Sigmoid colon (tissue), 4 donors: ENCODE data around the gene PLA2G15.

ENCODE experiments used
- CTCF ChIP-seq, 4 experiments: fragments of 450-650 bp in 3 of 4; fragments of 200-600 bp in 1 of 4; IDR thresholded peaks; one replicate each; pipeline ENCODE4 v1.5.1; 2016 to 2019; ENCODE audit warnings: antibody characterized with exemption in 4 of 4, mild to moderate bottlenecking in 3 of 4, moderate library complexity in 2 of 4
- POLR2A ChIP-seq, 2 donors: fragments of 450-650 bp; IDR thresholded peaks; one replicate each; pipeline ENCODE4 v1.6.1; 2016; ENCODE audit warnings: antibody characterized with exemption in 2 of 2, mild to moderate bottlenecking in 2 of 2, moderate library complexity in 2 of 2
- POLR2AphosphoS5 ChIP-seq, 4 donors: sonication (generic); formaldehyde crosslinking; IDR thresholded peaks; one replicate each; pipeline ENCODE4 v1.6.1; 2017; ENCODE audit warnings: antibody characterized with exemption in 4 of 4

DNA sequence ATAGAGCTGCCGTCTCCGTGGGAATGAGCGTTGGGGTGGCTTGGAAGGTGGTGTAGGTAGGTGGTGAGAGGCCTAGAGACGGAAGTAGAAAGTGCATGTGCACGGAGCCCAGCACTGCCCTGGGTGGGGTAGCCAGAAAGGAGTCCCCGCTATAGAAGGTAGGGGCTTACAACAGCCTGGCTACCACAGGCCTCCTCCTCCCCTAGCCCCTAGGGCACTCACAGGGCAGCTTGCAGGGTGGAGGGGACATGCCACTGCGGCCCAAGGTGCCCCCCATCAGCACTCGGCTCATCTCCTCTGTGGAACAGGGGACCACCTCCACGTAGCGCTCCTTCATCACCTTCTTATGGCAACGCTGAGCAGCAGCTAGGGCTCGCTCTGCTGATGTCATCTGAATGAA lies 14.2 kb upstream of the PLA2G15 start:
- no peak for TF ChIP-seq CTCF (IDR thresholded peaks at IDR 0.05)
- no peak for TF ChIP-seq POLR2A (IDR thresholded peaks at IDR 0.05)
- TF ChIP-seq POLR2AphosphoS5 (IDR thresholded peaks at IDR 0.05), result no peak
